Kasumi-1 (cell line): ENCODE results near the gene NCR3LG1.

ENCODE experiments used
- DNase-seq, 2 experiments: peaks; one replicate each; lab custom pipeline; 2025; lab: John Stamatoyannopoulos, UW

Gene NCR3LG1, protein sequence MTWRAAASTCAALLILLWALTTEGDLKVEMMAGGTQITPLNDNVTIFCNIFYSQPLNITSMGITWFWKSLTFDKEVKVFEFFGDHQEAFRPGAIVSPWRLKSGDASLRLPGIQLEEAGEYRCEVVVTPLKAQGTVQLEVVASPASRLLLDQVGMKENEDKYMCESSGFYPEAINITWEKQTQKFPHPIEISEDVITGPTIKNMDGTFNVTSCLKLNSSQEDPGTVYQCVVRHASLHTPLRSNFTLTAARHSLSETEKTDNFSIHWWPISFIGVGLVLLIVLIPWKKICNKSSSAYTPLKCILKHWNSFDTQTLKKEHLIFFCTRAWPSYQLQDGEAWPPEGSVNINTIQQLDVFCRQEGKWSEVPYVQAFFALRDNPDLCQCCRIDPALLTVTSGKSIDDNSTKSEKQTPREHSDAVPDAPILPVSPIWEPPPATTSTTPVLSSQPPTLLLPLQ

DNA sequence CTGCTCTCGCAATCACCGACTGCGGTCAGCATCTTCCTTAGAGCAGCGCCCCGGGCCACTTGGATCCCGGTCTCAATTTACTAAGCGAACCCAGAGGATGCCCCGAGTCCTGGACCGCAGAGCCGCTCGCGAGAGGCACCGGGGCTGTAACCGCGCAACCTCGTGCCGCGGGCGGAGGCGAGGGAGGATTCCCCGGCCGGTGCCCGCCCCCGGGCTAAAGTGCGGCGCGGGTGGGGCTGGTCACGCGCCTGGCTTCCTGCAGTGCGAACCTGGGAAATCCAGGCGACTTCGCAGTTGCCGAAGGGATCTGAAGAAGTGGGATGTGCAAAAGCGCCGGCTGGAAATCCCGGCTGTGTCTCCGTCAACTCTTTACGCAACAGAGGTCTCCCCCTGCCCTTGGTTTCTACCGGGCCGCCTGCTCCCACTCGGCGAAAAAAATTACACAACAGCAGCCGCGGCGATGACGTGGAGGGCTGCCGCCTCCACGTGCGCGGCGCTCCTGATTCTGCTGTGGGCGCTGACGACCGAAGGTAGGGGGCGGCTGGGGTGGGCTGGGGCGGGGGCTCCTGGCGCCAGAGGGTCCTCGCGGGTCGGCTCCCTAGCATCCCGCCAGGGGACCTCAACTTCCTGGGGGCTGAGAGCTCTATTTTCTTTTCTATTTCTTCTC lies at the start of gene NCR3LG1:
TSS of gene NCR3LG1 (plus strand) at position 291 of the 667 bp plus-strand sequence. CDS start at position 461, 170 bp downstream.
- peak; percentile 44 to 47 for DNase-seq

DNA sequence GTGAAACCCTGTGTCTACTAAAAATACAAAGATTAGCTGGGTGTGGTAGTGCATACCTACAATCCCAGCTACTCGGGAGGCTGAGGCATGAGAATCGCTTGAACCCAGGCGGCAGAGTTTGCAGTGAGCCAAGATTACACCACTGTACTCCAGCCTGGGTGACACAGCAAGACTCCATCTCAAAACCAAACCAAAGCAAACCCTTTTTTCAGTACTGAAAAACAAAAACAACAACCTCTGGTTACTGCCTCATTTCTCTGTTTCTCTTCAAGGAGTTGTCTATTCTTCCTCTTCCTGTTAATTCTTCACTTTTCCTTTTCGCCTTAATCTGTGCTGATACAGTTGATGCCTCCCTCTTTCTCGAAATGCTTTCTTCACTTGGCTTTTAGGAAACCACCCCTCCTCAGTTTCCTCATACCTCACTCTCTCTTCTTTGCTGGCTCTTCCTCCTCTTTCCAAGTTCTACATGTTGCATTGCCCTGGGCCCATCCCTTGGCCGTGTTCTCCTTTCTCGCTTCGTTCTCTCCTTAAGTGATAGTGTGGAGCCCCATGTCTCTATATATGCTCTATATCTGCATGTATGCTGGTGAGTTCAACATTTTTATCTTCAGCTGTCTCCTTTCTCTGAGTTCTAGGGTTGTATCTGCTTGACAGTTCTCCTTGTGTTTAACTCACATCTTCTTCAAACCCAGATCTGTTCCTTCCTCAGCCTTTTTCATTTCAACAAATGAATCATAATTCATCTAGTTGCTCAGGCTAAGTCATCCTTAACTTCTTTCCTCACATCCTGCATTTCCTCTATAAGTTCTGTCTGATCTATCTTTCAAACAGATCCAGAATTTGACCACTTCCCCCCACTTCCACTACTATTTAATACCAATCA lies 38.0 kb upstream of the NCR3LG1 start:
- DNase-seq: no peak

DNA sequence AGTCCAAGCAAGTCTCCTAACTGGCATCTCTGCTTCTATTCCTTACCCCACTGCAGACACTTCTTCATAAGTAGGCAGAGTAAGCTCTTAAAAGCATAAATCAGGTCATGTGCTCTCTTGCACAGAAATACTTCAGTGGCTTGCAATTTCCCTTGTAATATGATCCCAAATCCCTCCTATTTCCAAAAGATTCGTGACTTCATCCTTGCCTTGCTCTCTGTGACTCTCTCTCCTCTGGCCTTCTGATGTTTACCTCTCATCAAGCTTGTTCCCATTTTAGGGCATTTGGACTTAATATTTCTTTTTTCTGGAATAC lies 37.4 kb upstream of the NCR3LG1 start:
- DNase-seq: peak; percentile 5 to 19

DNA sequence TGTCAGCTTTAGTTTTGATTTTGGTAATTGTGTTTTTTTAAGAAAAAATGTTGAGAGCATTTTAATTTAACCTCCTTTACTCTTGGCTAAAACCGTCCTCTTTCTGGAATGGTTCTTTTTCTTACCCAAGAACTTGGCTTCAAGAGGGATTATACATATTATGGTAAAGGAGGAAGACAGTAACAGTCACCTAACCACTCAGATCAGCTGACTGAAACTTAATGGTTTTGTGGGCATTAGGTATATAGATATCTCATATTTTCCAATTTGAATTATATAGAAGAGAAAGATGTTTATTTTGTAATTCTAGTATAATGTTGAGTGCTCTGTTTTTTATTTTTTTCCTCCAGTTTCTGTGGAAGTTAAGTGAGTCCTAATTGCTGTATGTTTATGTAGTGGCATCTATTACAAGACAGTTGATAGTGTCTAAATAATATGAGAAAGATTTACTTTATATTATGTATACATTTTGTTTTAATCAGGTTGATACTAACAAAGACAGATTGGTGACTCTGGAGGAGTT lies 36.6 kb upstream of the NCR3LG1 start:
- no peak for DNase-seq

DNA sequence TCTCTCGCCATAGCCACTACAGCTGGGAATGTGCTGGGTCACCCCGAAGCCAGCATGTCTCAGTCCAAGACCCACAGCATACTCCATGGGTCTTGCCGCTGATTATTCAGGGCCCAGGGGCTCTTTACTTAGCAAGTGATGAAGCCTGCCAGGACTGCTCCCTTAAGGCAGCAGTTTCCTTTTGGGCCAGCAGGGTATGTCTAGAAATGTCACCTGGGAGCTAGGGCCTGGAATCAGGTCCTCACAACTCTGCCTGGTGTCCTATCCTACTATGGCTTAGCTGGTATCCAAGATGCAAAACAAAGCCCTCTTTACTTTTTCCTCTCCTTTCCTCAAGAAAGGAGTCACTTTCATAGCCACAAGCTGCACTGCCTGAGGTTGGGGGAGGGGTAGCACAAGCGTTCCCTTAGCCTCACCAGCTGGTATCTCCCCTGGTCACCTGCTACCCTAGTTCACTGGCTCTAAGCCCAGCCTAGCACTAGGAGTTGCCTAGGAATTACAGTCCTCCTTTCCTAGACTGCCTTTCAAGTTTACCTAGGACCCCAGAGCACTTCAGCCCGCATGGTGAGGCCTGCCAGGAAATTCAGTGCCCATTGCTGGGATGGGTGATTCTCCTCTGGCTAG lies 22.6 kb upstream of the NCR3LG1 start:
- DNase-seq: no peak

DNA sequence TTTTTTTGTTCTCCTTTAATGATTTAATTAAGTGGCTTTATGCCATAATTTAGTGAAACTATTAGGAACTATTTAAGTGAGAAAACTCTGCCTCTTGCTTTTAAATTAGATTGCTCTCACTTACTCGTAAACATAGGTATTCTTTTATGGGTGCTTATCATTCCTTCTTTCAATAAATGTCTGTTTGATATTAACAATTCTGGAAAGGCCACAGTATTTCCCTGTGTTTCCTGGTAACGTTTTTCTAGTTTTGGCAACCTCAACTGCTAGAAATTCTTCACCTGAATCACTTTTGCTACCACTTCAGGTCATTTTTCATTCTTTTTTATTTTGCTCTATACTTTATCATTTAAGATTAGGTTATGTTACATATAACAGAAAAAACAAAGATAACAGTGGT lies 19.9 kb upstream of the NCR3LG1 start:
- no peak for DNase-seq

DNA sequence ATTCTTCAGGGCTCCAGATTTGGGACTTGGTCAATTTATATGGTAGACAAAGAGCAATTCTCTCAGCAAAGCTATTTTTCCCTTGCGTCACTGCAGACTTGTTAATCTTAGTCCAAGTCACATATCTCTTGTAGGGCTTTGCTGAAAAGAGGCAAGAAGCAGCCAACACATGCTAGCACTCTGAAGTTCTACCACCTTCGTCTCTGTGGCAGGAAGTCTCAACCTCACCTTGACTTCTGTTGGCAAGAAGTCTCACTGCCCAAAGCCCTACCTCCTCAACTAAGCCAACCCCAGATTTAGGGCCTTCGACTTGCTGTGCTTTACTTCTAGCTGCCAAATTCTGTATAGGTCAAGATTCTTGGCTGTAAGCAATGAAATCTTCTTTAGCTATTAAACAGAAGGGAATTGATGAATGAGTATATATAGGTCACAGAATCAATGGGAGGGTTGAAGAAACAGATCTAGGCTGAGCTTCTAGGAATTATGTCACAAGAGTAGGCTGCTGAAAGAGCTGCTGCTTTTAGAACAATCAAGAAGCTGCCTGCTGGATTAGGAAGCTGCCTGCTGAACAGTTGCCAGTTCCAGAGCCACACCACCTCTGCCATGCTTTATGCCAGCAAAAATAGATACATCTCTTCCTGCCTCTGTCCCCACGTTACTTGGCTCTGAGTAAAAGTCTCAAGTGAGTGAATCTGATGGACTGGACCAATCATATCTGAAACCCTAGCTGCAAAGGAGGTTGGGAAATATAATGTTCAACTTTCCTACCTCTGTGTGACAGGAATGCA lies 17.6 kb upstream of the NCR3LG1 start:
- DNase-seq: no peak

DNA sequence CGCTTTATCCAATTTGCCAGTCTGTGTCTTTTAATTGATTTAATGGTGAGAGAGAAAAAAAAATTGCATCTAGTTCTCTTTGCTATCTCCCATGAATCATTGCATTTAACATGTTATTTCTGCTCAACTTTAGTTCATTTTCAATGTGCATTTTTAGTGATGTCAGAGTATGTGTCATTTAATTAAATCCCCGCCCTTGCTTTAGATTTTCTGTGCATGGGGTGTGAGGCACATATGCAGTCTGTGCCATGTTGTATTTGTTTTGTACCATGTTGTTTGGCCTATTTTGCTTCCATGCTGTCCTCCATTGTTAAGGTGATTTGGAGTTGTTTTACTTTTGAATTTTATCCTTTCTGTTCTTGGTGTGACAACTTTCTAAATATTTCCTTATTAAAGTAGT lies 8.3 kb upstream of the NCR3LG1 start:
- DNase-seq: no peak

DNA sequence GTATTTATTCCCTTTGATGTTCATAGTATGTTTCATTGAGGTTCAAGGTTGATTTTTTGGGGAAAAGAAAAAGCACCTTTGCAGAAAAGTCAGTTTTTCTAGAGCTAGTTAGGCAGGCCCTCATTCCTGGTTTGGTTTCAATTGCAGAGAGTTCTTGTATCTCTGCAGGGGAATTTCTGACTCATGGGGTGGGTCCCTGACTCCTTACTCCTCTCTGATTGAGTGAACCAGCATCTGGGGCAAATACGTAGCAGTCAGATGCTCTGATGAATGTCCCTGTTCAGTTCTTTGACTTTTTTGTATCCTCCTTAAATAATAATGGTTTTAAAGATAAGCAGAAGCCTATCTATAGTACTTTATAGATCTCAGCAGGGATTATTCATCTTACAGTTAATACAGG lies 7.7 kb upstream of the NCR3LG1 start:
- no peak for DNase-seq

DNA sequence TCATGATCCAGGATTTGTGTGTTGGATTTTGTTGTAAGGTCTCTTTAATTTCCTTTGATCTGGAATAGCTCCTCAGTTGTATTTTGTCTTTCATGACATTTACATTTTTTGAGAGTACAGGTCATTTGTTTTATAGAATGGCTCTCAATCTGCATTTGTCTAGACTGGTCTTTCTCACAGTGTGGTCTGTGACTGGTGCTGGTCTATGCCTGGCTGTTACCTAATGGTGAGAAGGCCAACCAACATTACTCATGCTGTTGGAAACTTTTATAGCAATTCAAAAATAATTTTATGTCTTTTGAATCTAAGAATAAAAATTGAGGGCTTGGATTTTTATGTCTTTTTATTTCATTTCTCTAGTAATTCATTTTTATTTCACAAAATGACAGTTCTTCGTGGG lies 3.9 kb upstream of the NCR3LG1 start:
- DNase-seq: no peak

DNA sequence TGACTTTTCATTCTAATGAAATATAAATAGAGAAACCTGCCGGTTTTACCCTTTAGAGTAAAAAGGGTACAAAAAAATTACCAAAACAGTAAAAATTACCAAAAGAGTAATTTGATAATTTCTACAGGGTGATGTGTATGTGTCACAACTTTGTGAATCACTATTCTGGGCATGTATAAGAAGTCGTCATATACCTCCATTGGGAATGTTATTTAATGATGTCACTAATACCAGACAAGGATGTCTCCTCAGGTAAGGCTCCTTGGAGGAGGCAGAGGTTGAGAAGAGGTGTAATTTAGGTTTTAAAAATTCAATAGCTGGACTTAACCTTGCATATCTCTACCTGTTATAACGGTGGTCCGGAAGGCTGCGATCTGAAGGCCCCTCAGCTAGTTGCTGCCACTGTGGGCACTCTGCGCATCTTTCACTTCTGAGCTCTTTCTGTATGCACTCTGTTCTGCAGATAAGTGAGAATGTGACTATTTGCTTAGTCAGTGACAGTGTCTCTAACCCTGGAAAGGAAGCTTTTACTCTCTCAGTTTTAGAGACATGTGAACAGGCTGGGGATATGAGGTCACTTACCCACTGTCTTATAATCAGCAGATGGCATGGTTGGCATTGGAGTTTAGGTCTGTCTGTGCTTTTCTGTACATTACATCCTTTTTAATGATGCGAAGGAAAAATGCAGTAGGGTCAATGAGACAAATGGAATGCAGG lies 987 bp upstream of the NCR3LG1 start:
- no peak for DNase-seq

DNA sequence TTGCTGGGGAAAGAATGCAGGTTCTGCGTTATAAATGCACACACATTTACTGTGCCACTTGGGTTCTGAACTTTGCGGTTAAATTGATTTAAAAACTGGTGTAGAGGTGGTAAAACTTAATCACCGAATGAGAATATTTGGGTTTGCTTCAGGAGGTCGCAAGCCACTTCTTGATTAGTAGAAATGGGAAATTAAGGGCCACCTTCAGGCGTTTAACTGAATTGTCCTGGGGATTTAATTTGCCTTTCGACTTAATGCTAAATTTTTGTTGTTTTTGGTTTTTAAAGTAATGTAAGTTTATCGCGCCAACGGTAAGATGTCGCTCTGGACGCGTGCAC lies 459 bp upstream of the NCR3LG1 start:
- DNase-seq: peak; percentile 40 to 66

DNA sequence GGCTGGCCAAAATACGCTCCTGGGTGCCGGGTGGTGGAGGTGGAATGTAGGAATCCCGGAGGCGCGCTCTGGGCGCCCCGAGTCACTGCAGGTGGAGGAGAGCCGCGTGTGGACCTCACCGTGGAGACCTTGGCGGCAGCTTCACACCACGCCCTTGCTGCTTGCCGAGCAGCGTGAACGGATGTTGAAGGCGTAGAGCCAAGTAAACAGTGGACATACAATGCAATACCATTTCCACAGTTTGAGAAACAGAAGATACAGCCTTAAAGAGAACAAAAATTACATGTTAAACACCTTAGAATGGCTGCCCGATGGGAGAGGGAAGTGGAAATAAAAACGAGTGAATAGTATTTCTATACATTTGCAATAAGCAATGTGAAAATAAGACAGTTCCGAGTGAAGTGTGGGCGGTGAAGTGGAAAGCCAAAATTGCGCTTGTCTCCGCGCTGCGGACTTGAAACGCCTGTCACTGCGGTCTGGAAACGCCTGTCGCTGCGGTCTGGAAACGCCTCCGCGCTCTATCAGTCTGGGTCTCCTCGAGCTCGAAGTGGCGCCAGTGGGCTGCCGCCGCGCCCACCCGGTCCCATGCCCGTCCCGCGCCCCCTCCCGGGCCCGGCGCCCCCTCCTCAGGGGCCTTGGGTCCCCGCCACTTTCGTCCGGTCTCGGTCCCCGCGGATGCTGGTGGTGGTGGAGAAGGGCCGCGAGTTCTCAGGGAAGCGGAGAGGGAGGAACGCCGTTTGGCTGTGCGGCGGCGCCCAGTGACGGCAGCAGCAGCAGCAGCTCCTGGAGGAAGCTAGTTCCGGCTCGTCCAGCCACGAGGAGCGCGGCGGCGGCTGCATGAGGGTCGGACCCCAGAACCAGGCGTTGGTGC lies 1.6 kb downstream of the NCR3LG1 start:
- peak; percentile 72 to 74 for DNase-seq

DNA sequence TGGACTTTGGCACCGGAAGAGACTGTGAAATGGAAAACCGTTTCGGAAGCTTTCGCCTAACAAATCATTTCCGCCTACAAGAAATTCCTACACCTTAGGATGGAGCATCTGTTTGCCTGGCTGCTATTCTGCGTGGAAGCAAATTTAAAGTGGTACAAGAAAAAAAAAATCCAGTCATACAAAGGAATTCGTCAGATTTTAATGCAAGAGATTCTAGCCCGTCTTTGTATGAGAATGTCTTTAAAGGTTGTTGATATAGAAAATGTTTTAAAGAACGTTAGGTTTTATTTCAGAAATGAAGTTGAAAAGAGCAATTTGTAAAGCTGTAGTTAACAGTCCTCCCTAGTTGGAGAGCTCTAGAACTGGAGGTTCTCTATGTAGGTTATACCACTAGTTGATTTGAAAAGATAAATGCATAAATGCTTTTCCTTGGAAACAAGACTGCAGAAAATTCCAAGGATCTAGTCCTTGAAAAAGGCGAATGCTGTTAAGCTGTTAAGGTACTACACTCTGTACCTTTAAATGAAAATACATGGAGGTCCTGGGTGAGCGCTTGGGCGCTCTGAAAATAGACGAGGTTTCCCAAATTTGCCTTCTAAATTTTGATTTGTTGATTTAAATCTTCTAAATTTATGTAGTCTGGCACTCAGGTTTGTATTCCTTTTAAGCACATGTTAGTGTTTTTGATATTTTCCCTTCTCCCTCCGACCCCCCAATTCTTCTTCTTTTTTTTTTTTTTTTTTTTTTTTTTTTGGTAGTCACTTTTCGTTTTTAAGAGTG lies 2.4 kb downstream of the NCR3LG1 start:
- peak in 1 of 2 experiments; percentile 41 for DNase-seq

DNA sequence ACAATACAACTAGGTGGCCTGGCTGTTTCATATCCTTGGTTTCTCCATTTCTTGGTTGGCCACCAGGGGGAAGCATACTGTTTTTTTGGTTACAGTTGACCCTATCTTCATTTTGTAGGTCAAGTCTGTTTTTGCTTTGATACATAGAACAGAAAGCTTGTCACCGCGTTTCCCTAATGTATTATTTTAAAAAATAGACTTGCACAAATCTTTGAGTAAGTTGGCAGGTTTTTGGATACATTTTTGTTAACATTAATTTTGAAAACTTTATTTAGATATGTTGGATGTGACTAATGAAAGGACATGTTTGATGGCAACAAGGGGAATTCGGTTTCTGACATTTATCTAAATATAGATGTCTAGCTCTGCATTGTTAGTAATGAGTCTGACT lies 3.0 kb downstream of the NCR3LG1 start:
- peak; percentile 81 to 85 for DNase-seq

DNA sequence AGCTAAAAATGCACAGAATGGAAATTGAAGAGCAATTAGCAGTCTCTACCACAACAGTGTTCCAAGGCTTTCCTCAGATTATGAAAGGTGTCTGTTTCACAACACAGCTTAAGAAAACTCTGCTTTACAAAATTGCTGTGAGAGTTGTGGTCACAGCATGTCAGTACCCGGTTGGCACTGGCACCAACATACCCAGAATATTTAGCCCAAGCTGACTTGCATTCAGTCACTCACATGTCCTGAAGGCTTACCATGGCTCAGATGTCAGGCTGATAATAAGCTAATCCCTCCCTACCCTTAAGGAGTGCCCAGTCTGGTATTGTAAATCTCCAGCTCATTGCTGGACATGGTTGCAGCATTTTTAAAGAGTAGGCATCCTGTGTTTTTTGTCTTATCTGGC lies 14.9 kb downstream of the NCR3LG1 start:
- no peak for DNase-seq

DNA sequence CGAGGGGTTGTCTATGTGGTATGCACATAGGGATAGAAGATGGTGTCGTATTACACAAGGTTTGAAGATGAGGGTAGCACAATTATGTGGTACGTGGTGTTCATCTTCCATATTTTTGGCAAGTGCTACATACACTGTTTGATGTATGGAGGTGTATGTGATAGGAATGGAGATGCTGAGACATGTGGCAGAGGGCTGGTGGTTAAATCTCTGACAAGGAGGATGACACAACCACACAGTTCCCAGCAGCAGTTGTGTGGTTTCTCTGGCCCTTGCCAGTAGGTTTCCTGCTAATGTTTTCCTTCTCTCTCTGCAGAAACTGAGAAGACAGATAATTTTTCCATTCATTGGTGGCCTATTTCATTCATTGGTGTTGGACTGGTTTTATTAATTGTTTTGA lies 17.0 kb downstream of the NCR3LG1 start:
- no peak for DNase-seq

DNA sequence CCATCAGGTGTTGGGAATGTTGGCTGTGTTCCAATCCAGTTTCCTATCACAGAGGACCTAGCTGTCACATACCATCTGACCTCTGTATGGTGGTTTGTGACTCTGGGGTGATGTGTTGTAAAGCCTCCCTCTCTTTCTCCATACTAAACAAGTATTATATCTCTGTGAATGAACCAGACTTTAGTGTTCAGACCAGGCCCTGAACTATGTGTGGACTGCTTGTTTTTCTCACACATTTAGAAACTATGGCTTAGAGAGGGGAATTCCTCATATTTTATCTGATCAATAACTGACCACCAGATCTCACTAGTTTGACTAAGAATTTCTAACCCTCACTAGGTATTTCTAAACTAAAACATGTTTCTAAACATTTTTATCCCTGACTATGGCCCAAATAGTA lies 17.5 kb downstream of the NCR3LG1 start:
- DNase-seq: no peak
